HepG2 (cell line): Measurements from ENCODE around the gene GPALPP1. TPM values are rescaled to one million over a fixed set of nuclear protein-coding genes. Genes with fewer than 3 reads are reported as not detected.
A peak's percentile ranks its signal among the peaks of the same experiment; 100 is the strongest.
"Not testable (repeated sequence)": the region's sequence is repeated elsewhere in the genome, so short reads cannot be mapped to it uniquely, and the experiment has no call there.

Experiments
- ATAC-seq: fragments of 200-7000 bp; cut with Tn5 transposase; 3 replicates; pipeline ENCODE4 v1.9.1; 2020; ENCODE audit warnings: mild to moderate bottlenecking, moderate library complexity
- BruUV-seq: library from RNA; stranded (reverse); fragments of 400-500 nt; replicated peaks from 2 replicates; lab custom pipeline; 2021; lab: Mats Ljungman, UMichigan
- CTCF ChIA-PET: fragments of 300-600 bp; formaldehyde crosslinking; extraction: SDS; loops from one replicate; lab custom pipeline; 2021; ENCODE audit warnings: low total read pairs, inconsistent platforms, low intra/inter-chr PET ratio; lab: Yijun Ruan, JAX
- POLR2A ChIA-PET: fragments of 350-600 bp; sonication (Branson Sonifier 250); formaldehyde crosslinking; loops from one replicate; lab custom pipeline; 2020; ENCODE audit warnings: antibody characterized with exemption, inconsistent platforms; lab: Yijun Ruan, JAX
- DNase-seq: peaks from one replicate; pipeline ENCODE4 v3.0.0-alpha.2; 2015; ENCODE audit warnings: low spot score
- FAIRE-seq: peaks from 3 replicates; lab custom pipeline; 2011; peaks lifted over from hg19 to GRCh38; lab: Jason Lieb, UNC
- H2AFZ ChIP-seq: one replicate; pipeline ENCODE4 v1.6.1; 2011; ENCODE audit warnings: low read length, inconsistent platforms
- H3K27ac ChIP-seq: fragments of 300-600 bp; 3 replicates; pipeline ENCODE4 v1.8.0; 2011; ENCODE audit warnings: mixed run types, mild to moderate bottlenecking, mixed read lengths, low read length, inconsistent platforms; ENCODE audit not compliant: insufficient read depth; ENCODE audit errors: extremely low read length
- H3K27me3 ChIP-seq, 2 experiments: fragments of 200-600 bp in 1 of 2; 2 replicates in 1 of 2; 3 replicates in 1 of 2; pipeline versions ENCODE4 v1.6.0 to v1.8.0; 2011; ENCODE audit warnings: low read length in 2 of 2, mild to moderate bottlenecking in 2 of 2, moderate library complexity in 2 of 2, inconsistent platforms in 1 of 2; ENCODE audit not compliant: insufficient read depth in 2 of 2, control insufficient read depth in 1 of 2
- H3K36me3 ChIP-seq, 2 experiments: fragments of 200-600 bp in 1 of 2; replicated peaks in 1 of 2; 2 replicates in 1 of 2; 3 replicates in 1 of 2; pipeline versions ENCODE4 v1.5.1 to v1.8.0; 2011; ENCODE audit warnings: low read length in 2 of 2, inconsistent platforms in 1 of 2; ENCODE audit not compliant: insufficient read depth in 2 of 2, control insufficient read depth in 1 of 2
- H3K4me1 ChIP-seq: 2 replicates; pipeline ENCODE4 v1.5.1; 2012; ENCODE audit warnings: low read length, inconsistent platforms; ENCODE audit not compliant: insufficient read depth
- H3K4me2 ChIP-seq: 2 replicates; pipeline ENCODE4 v1.6.0; 2011; ENCODE audit warnings: low read depth, low read length, inconsistent platforms
- H3K4me3 ChIP-seq, 3 experiments: fragments of 200-600 bp in 1 of 3; sonication (generic), shearing (Covaris generic) in 1 of 3; replicated peaks in 1 of 3; 2 replicates each; pipeline ENCODE4 v1.5.1; 2011 to 2016; ENCODE audit warnings: low read length in 3 of 3, inconsistent platforms in 2 of 3, low read depth in 2 of 3, mild to moderate bottlenecking in 2 of 3, control low read depth in 1 of 3, mixed read lengths in 1 of 3; ENCODE audit not compliant: insufficient read depth in 1 of 3
- H3K79me2 ChIP-seq: one replicate; pipeline ENCODE4 v1.6.1; 2011; ENCODE audit warnings: low read length, inconsistent platforms; ENCODE audit not compliant: insufficient read depth
- H3K9ac ChIP-seq: 2 replicates; pipeline ENCODE4 v1.6.0; 2011; ENCODE audit warnings: mild to moderate bottlenecking, low read depth, low read length, inconsistent platforms; ENCODE audit not compliant: insufficient read depth
- H3K9me3 ChIP-seq: 2 replicates; pipeline ENCODE4 v1.5.1; 2012; ENCODE audit warnings: mild to moderate bottlenecking, low read length
- H4K20me1 ChIP-seq: 2 replicates; pipeline ENCODE4 v1.6.0; 2011; ENCODE audit warnings: inconsistent platforms, mild to moderate bottlenecking, low read length, moderate library complexity; ENCODE audit not compliant: insufficient read depth
- FOSL2 ChIP-seq: sonication (generic); formaldehyde crosslinking; IDR thresholded peaks from 2 replicates; pipeline ENCODE4 v1.4.0; 2020; ENCODE audit warnings: missing genetic modification reagents
- HOXA9 ChIP-seq: sonication (generic); formaldehyde crosslinking; IDR thresholded peaks from 2 replicates; pipeline ENCODE4 v1.8.1; 2022; ENCODE audit warnings: missing genetic modification reagents, mild to moderate bottlenecking, moderate library complexity, borderline replicate concordance
- ISX ChIP-seq: sonication (generic); formaldehyde crosslinking; conservative IDR thresholded peaks from 2 replicates; pipeline ENCODE4 v1.5.0; 2020; ENCODE audit warnings: missing genetic modification reagents
- MAF1 ChIP-seq: sonication (generic); formaldehyde crosslinking; IDR thresholded peaks from 2 replicates; pipeline ENCODE4 v1.5.0; 2020; ENCODE audit warnings: missing genetic modification reagents, borderline replicate concordance
- NFIC ChIP-seq: IDR thresholded peaks from 2 replicates; pipeline ENCODE4 v1.6.1; 2012; ENCODE audit warnings: mild to moderate bottlenecking, low read length, inconsistent platforms
- PHF8 ChIP-seq: sonication (generic); formaldehyde crosslinking; IDR thresholded peaks from 2 replicates; pipeline ENCODE4 v1.5.0; 2020; ENCODE audit warnings: missing genetic modification reagents
- POGZ ChIP-seq: sonication (generic); formaldehyde crosslinking; IDR thresholded peaks from 2 replicates; pipeline ENCODE4 v1.4.0; 2020; ENCODE audit warnings: mild to moderate bottlenecking, missing genetic modification reagents
- U2AF2 ChIP-seq: fragments of 200-400 bp; formaldehyde crosslinking; IDR thresholded peaks from 2 replicates; pipeline ENCODE4 v1.6.1; 2017; ENCODE audit warnings: low read depth, mild to moderate bottlenecking, low read length
- ZBTB42 ChIP-seq: sonication (generic); formaldehyde crosslinking; IDR thresholded peaks from 2 replicates; pipeline ENCODE4 v1.5.0; 2020; ENCODE audit warnings: mild to moderate bottlenecking, missing genetic modification reagents
- ZNF382 ChIP-seq: sonication (generic); formaldehyde crosslinking; IDR thresholded peaks from 2 replicates; pipeline ENCODE4 v1.5.0; 2020; ENCODE audit warnings: missing genetic modification reagents, mild to moderate bottlenecking, borderline replicate concordance
- WGBS: methylation state at CpG from one replicate; pipeline ENCODE4 v1.1.6; 2017; ENCODE audit warnings: low lambda C conversion rate; 5-methylcytosine and 5-hydroxymethylcytosine counted together
- in situ Hi-C: cut with HindIII; loops from 2 replicates; pipeline ENCODE4 v1.10.0; 2017; ENCODE audit warnings: low pct_unique_long_range_greater_than_20kb; ENCODE audit not compliant: extremely low pct_ligation_motif_present
- intact Hi-C: fragments of 100-400 bp; cut with micrococcal nuclease; formaldehyde crosslinking; loops from one replicate; pipeline ENCODE4 v1.10.0; 2022; ENCODE audit not compliant: unreplicated experiment
- polyA plus RNA-seq, 8 experiments: library from polyadenylated mRNA; depleted of rRNA in 3 of 8; stranded (reverse) in 7 of 8; unstranded in 1 of 8; fragments of >200 nt; fragmentation: Illumina TruSeq in 4 of 8; extraction: Trizol in 4 of 8; gene quantifications; 2 replicates each; pipeline versions ENCODE4 v1.2.1 to v1.2.3, GENCODE V29; 2011 to 2016; ENCODE audit warnings: low read depth in 4 of 8, missing spikeins in 1 of 8, mixed read lengths in 1 of 8; ENCODE audit not compliant: insufficient read depth in 1 of 8
- total RNA-seq, 5 experiments: library from RNA; depleted of rRNA; stranded (reverse); fragments of >200 nt; fragmentation: Illumina TruSeq; extraction: Trizol; gene quantifications; 2 replicates each; pipeline ENCODE4 v1.2.3, GENCODE V29; 2016; ENCODE audit warnings: low read depth in 1 of 5
- TF ChIP-seq, protein P1 (sequence below), 2 experiments: sonication (generic) in 1 of 2; formaldehyde crosslinking in 1 of 2; IDR thresholded peaks; 2 replicates each; pipeline versions ENCODE4 v1.4.0 to v1.6.1; 2016 to 2020; ENCODE audit warnings: borderline replicate concordance in 1 of 2, low read depth in 1 of 2, mild to moderate bottlenecking in 1 of 2, missing genetic modification reagents in 1 of 2
- TF ChIP-seq, protein P2 (sequence below): sonication (generic); formaldehyde crosslinking; IDR thresholded peaks from 2 replicates; pipeline ENCODE4 v1.4.0; 2020; ENCODE audit warnings: low read depth, missing genetic modification reagents
- TF ChIP-seq, protein P3 (sequence below): sonication (generic); formaldehyde crosslinking; IDR thresholded peaks from 2 replicates; pipeline ENCODE4 v1.8.0; 2022; ENCODE audit warnings: missing genetic modification reagents, low read depth, mild to moderate bottlenecking, borderline replicate concordance

GPALPP1 gene
- total and polyA plus RNA-seq, 2 of the 13 experiments (the other 11 are each of a cell fraction or from before 2014, with no cell fraction given) = 12.1 to 23.1 TPM

DNA sequence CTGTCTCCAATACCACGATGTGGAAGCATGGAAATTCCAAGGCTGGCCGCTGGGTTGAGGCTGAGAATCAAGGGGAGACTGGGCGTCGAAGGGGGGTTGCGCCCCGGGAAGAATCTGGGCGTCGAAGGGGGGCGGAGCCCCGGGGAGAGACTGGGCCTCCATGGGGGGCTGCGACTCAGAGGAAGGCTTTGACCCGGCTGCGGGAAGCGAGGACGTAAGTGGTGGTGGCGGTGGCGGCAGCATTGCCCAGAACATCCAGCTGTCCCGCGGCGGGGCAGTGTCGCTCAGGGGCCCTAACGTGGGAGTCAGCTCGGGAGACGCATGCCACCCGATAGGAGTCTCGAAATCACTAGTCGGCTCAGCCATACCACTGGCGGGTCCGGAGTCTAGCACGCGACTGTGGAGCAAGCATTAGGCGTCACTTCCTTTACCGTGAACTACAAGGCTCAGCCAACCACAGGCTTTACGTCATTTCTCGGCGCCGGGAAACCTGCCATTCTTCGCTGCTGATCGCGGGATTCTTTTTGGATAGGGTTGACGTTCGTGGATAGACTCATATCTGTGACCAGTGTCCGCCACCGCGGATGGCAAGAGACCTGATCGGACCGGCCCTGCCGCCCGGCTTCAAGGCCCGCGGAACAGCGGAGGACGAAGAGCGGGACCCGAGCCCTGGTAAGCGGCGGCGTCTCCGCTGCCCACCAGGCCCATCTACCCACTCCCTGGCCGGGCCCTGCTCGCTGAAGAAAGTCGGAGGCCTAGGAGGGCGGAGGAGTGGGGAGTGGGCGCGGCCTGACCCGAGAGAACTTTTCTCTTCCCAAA lies at the start of gene GPALPP1, which contains the start of gene NUFIP1 (continued):
- no peak for TF ChIP-seq U2AF2
- no peak for TF ChIP-seq ZNF382 (CRISPR knock-in tag)
- peak; percentile 91 for TF ChIP-seq PHF8 (CRISPR knock-in tag)
- TF ChIP-seq, protein P1, sequence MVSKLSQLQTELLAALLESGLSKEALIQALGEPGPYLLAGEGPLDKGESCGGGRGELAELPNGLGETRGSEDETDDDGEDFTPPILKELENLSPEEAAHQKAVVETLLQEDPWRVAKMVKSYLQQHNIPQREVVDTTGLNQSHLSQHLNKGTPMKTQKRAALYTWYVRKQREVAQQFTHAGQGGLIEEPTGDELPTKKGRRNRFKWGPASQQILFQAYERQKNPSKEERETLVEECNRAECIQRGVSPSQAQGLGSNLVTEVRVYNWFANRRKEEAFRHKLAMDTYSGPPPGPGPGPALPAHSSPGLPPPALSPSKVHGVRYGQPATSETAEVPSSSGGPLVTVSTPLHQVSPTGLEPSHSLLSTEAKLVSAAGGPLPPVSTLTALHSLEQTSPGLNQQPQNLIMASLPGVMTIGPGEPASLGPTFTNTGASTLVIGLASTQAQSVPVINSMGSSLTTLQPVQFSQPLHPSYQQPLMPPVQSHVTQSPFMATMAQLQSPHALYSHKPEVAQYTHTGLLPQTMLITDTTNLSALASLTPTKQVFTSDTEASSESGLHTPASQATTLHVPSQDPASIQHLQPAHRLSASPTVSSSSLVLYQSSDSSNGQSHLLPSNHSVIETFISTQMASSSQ (IDR thresholded peaks at IDR 0.05; ENCODE audit: low read depth) = 0 out of 2 replicates have a peak, but pooled peaks have one; percentile 30
- TF ChIP-seq, protein P1 (CRISPR knock-in tag; IDR thresholded peaks at IDR 0.05; ENCODE audit: borderline replicate concordance) = peak; percentile 51; the same call in 1 of the 2 replicates
- TF ChIP-seq FOSL2 (CRISPR knock-in tag) = peak; percentile 32; the same call in 1 of the 2 replicates
- TF ChIP-seq ISX (CRISPR knock-in tag) = no peak
- TF ChIP-seq, protein P2, sequence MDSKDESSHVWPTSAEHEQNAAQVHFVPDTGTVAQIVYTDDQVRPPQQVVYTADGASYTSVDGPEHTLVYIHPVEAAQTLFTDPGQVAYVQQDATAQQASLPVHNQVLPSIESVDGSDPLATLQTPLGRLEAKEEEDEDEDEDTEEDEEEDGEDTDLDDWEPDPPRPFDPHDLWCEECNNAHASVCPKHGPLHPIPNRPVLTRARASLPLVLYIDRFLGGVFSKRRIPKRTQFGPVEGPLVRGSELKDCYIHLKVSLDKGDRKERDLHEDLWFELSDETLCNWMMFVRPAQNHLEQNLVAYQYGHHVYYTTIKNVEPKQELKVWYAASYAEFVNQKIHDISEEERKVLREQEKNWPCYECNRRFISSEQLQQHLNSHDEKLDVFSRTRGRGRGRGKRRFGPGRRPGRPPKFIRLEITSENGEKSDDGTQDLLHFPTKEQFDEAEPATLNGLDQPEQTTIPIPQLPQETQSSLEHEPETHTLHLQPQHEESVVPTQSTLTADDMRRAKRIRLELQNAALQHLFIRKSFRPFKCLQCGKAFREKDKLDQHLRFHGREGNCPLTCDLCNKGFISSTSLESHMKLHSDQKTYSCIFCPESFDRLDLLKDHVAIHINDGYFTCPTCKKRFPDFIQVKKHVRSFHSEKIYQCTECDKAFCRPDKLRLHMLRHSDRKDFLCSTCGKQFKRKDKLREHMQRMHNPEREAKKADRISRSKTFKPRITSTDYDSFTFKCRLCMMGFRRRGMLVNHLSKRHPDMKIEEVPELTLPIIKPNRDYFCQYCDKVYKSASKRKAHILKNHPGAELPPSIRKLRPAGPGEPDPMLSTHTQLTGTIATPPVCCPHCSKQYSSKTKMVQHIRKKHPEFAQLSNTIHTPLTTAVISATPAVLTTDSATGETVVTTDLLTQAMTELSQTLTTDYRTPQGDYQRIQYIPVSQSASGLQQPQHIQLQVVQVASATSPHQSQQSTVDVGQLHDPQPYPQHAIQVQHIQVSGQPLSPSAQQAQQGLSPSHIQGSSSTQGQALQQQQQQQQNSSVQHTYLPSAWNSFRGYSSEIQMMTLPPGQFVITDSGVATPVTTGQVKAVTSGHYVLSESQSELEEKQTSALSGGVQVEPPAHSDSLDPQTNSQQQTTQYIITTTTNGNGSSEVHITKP (CRISPR knock-in tag) = peak; percentile 42; the same call in 1 of the 2 replicates
- peak; percentile 16; the same call in 1 of the 2 replicates for TF ChIP-seq NFIC
- TF ChIP-seq POGZ (CRISPR knock-in tag) = peak; percentile 97
- TF ChIP-seq, protein P3, sequence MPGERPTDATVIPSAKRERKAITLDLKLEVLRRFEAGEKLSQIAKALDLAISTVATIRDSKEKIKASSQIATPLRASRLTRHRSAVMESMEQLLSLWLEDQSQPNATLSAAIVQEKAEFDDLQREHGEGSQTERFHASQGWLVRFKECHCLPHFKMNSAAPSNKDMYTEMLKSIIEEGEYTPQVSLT (CRISPR knock-in tag) = no peak; the same call in 1 of the 2 replicates
- no peak for TF ChIP-seq HOXA9 (CRISPR knock-in tag)
- TF ChIP-seq ZBTB42 (CRISPR knock-in tag) = no peak
- no peak for TF ChIP-seq MAF1 (CRISPR knock-in tag)

DNA sequence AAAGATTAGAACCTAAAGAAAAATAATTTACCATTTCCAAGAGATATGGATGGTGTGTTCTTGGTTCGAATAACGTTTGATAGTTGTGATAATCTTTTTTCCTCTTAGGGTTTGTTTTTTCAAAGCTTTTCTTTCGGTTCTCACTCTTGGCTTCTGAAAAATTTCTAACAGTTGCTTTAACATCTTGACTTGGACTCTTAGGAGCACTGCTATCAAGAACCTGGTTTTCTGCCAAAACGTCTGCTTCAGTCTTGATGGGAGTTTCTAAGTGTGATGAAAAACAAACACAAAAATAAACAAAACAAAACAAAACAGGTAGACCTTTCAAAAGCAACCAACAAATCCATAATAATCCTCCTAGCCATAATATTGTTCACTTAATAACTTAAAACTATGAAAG lies 45.9 kb upstream of the GPALPP1 start:
- H3K9me3 ChIP-seq, H3K79me2 ChIP-seq, POLR2A ChIA-PET, CTCF ChIA-PET, H3K9ac ChIP-seq, H3K27ac ChIP-seq, H3K4me1 ChIP-seq, H3K27me3 ChIP-seq, in situ Hi-C loops, intact Hi-C loops, H3K4me3 ChIP-seq, FAIRE-seq, H2AFZ ChIP-seq, DNase-seq, ATAC-seq, H4K20me1 ChIP-seq, BruUV-seq, H3K4me2 ChIP-seq: not testable (repeated sequence)
- peaks cover 1 to 21% of the 10 kb centered on the region in 2 experiments for H3K36me3 ChIP-seq
- WGBS = 91% methylated on average over 4 of the region's 4 CpGs
